Sigmoid colon (tissue), 4 donors: ENCODE results near the gene TMTC2.

ENCODE experiments used
- CTCF ChIP-seq, 4 experiments: fragments of 450-650 bp in 3 of 4; fragments of 200-600 bp in 1 of 4; IDR thresholded peaks; one replicate each; pipeline ENCODE4 v1.5.1; 2016 to 2019; ENCODE audit warnings: antibody characterized with exemption in 4 of 4, mild to moderate bottlenecking in 3 of 4, moderate library complexity in 2 of 4
- POLR2A ChIP-seq, 2 donors: fragments of 450-650 bp; IDR thresholded peaks; one replicate each; pipeline ENCODE4 v1.6.1; 2016; ENCODE audit warnings: antibody characterized with exemption in 2 of 2, mild to moderate bottlenecking in 2 of 2, moderate library complexity in 2 of 2
- POLR2AphosphoS5 ChIP-seq, 4 donors: sonication (generic); formaldehyde crosslinking; IDR thresholded peaks; one replicate each; pipeline ENCODE4 v1.6.1; 2017; ENCODE audit warnings: antibody characterized with exemption in 4 of 4

DNA sequence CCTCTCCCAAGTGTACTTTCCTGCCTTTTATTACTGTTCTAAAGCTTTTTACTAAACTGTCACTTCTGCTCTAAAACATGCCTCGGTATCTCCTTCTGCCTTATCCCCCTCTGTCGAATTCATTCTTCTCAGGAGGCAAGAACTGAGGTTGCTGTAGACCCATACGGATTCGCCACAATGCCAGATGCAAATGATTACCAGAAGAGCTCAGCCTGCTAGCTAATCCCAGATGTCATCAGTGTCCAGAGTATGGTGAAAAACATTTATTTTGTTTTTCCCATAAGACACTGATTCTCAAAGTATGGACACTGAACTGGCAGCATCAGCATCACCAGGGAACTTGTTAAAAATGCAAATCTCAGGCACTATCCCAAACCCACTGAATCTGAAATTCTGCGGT is 359.3 kb downstream of the TMTC2 start:
- TF ChIP-seq POLR2A (IDR thresholded peaks at IDR 0.05) (no peak), CTCF (IDR thresholded peaks at IDR 0.05) (no peak), POLR2AphosphoS5 (IDR thresholded peaks at IDR 0.05) (no peak)
